Naive thymus-derived CD4-positive, alpha-beta T cell (primary cell): ENCODE data around the gene EEF2KMT. TPM values are rescaled to one million over a fixed set of nuclear protein-coding genes. Genes with fewer than 3 reads are reported as not detected.

Experiments used
- ATAC-seq: fragments of 150-1000 bp; cut with Tn5 transposase; 2 replicates; pipeline ENCODE4 v1.10.0; 2021; ENCODE audit warnings: mild to moderate bottlenecking, moderate library complexity
- CTCF ChIA-PET: fragments of 350-600 bp; sonication (Branson Sonifier 250); formaldehyde crosslinking; loops from one replicate; lab custom pipeline; 2021; ENCODE audit warnings: antibody characterized with exemption; lab: Charles Lee
- POLR2A ChIA-PET: fragments of 350-600 bp; sonication (Branson Sonifier 250); formaldehyde crosslinking; loops from one replicate; lab custom pipeline; 2021; ENCODE audit warnings: antibody characterized with exemption, inconsistent platforms; lab: Charles Lee
- DNase-seq, 9 donors: peaks; one replicate each; pipeline versions ENCODE4 v3.0.0 to v3.0.0-alpha.2; 2020 to 2022; ENCODE audit warnings: mixed read lengths in 1 of 9
- H3K27ac ChIP-seq: one replicate; pipeline ENCODE4 v1.7.0; 2013; ENCODE audit warnings: mild to moderate bottlenecking, low read depth, low read length, moderate library complexity
- H3K27me3 ChIP-seq, 2 donors: one replicate each; pipeline ENCODE4 v1.7.0; 2013; ENCODE audit warnings: low read length in 2 of 2, mild to moderate bottlenecking in 2 of 2, moderate library complexity in 2 of 2; ENCODE audit not compliant: control insufficient read depth in 2 of 2, insufficient read depth in 2 of 2
- H3K36me3 ChIP-seq, 3 experiments: 1 replicate in 2 of 3; 2 replicates in 1 of 3; pipeline ENCODE4 v1.7.0; 2013; ENCODE audit warnings: low read length in 3 of 3, mild to moderate bottlenecking in 3 of 3, moderate library complexity in 1 of 3; ENCODE audit not compliant: insufficient read depth in 3 of 3, control insufficient read depth in 2 of 3
- H3K4me1 ChIP-seq, 2 donors: one replicate each; pipeline ENCODE4 v1.7.0; 2013; ENCODE audit warnings: low read length in 2 of 2, mild to moderate bottlenecking in 2 of 2, moderate library complexity in 1 of 2; ENCODE audit not compliant: control insufficient read depth in 2 of 2, insufficient read depth in 2 of 2
- H3K4me3 ChIP-seq: 2 replicates; pipeline ENCODE4 v1.7.0; 2013; ENCODE audit warnings: mild to moderate bottlenecking, low read length
- H3K9me3 ChIP-seq, 3 experiments: 1 replicate in 2 of 3; 2 replicates in 1 of 3; pipeline ENCODE4 v1.7.0; 2013; ENCODE audit warnings: low read length in 3 of 3; ENCODE audit not compliant: control insufficient read depth in 2 of 3
- H3K27ac Mint-ChIP-seq, 9 donors: one replicate each; pipeline ENCODE4 v1.8.0; 2020 to 2022; ENCODE audit warnings: mixed read lengths in 9 of 9, mild to moderate bottlenecking in 8 of 9, moderate library complexity in 5 of 9, inconsistent platforms in 2 of 9
- H3K27me3 Mint-ChIP-seq, 5 donors: one replicate each; pipeline ENCODE4 v1.8.0; 2021 to 2022; ENCODE audit warnings: mixed read lengths in 5 of 5, mild to moderate bottlenecking in 1 of 5
- H3K36me3 Mint-ChIP-seq, 5 donors: one replicate each; pipeline ENCODE4 v1.8.0; 2020 to 2022; ENCODE audit warnings: mixed read lengths in 5 of 5, mild to moderate bottlenecking in 3 of 5, inconsistent platforms in 1 of 5
- H3K4me1 Mint-ChIP-seq, 7 donors: one replicate each; pipeline ENCODE4 v1.8.0; 2020 to 2022; ENCODE audit warnings: mixed read lengths in 7 of 7, mild to moderate bottlenecking in 3 of 7, inconsistent platforms in 1 of 7
- H3K4me3 Mint-ChIP-seq, 10 donors: one replicate each; pipeline ENCODE4 v1.8.0; 2020 to 2022; ENCODE audit warnings: mild to moderate bottlenecking in 10 of 10, mixed read lengths in 10 of 10, moderate library complexity in 6 of 10, inconsistent platforms in 2 of 10
- H3K9me3 Mint-ChIP-seq, 11 donors: one replicate each; pipeline ENCODE4 v1.8.0; 2020 to 2022; ENCODE audit warnings: mixed read lengths in 11 of 11, mild to moderate bottlenecking in 4 of 11, inconsistent platforms in 1 of 11, moderate library complexity in 1 of 11
- intact Hi-C, 2 donors: fragments of 100-400 bp; cut with micrococcal nuclease; formaldehyde crosslinking; loops; one replicate each; pipeline ENCODE4 v1.15.1; 2023
- polyA plus RNA-seq, 2 donors: library from polyadenylated mRNA; unstranded; fragments of 300-500 nt; fragmentation: Illumina TruSeq; gene quantifications; one replicate each; pipeline ENCODE4 v1.2.3, GENCODE V29; 2021
- total RNA-seq, 6 experiments: library from RNA in 5 of 6; stranded (reverse) in 5 of 6; gene quantifications; 1 replicate in 5 of 6; 2 replicates in 1 of 6; pipeline ENCODE4 v1.2.3 and lab custom pipeline; 2021 to 2026

Gene EEF2KMT
- total and polyA plus RNA-seq, 7 experiments from 2014 or later, result 5.5 to 18.5 (median 11.3) TPM

GRCh38 chr16:5062051-5062450, 35.5 kb downstream of the EEF2KMT start:
- intact Hi-C loops, result no loop called here
- H3K36me3 ChIP-seq, result no peaks in the 10 kb centered on the region
- Mint-ChIP-seq H3K36me3 (no peaks in the 10 kb centered on the region), H3K4me3 (no peak overlapping the region), H3K4me1 (no peaks in the 10 kb centered on the region), H3K27ac (peak overlapping the region in 1 of 9 donors; percentile 19), H3K27me3 (peaks cover 0 to under 1% (median 0%) of the 10 kb centered on the region in 5 donors), H3K9me3 (no peaks in the 10 kb centered on the region)
- no peaks in the 10 kb centered on the region for H3K4me1 ChIP-seq
- ATAC-seq, result no peak
- CTCF ChIA-PET, result interaction anchor here (0.5 kb wide), 1 partner anchor 516 kb away, joined by 3 read pairs; no protein-coding TSS in a partner anchor
- H3K4me3 ChIP-seq, result no peak overlapping the region
- no peak overlapping the region for H3K27ac ChIP-seq
- DNase-seq, result no peak
- H3K27me3 ChIP-seq, result no peaks in the 10 kb centered on the region
- POLR2A ChIA-PET, result no interaction called here
- H3K9me3 ChIP-seq, result no peaks in the 10 kb centered on the region

DNA sequence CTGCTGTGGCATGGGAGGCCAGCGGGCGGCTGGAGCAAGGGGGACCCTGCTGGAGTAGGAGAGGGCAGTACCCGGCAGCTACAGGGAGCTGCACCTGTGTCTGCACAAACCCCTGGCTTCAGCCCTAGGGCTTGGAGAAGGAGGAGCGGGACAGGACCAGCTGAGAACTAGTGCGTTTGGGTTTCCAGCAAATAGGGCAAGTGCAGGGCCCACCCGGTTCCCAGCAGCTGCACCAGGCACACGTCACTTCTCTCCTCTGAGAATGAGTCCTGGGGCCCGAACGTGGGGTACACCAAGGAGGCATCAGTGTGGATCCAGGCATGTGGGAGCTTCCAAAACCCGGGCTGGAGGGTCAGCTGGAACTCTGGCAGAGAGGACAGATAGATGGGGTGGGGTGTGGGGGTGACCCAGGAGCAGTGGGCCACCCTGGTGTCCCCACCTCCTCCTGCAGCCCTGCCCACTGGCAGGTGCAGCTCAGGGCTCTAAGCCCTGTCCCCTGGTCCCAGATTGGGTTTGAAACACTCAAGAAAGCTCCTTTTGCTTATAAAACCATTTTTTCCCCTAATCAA, 37.4 kb downstream of the EEF2KMT start:
- no peaks in the 10 kb centered on the region for H3K9me3 Mint-ChIP-seq
- intact Hi-C loops, result no loop called here
- H3K36me3 ChIP-seq, result no peaks in the 10 kb centered on the region
- H3K36me3 Mint-ChIP-seq, result no peaks in the 10 kb centered on the region
- H3K27me3 ChIP-seq, result no peaks in the 10 kb centered on the region
- H3K4me3 Mint-ChIP-seq, result no peak overlapping the region
- no peaks in the 10 kb centered on the region for H3K4me1 ChIP-seq
- peak overlapping the region in 1 of 9 donors; percentile 13 for H3K27ac Mint-ChIP-seq
- DNase-seq (no peak), ATAC-seq (no peak)
- H3K27ac ChIP-seq, result no peak overlapping the region
- H3K27me3 Mint-ChIP-seq, result no peaks in the 10 kb centered on the region
- POLR2A ChIA-PET, result interaction anchor here (1.8 kb wide), 1 partner anchor 26 kb away, joined by 5 read pairs; the partner anchor contains the start of gene NAGPA
- CTCF ChIA-PET, result no interaction called here
- H3K4me3 ChIP-seq, result no peak overlapping the region
- H3K9me3 ChIP-seq, result no peaks in the 10 kb centered on the region
- peaks cover 0 to 4% (median 0%) of the 10 kb centered on the region in 7 donors for H3K4me1 Mint-ChIP-seq

- Histone ChIP-seq H3K4me3 (no peak overlapping the region), H3K9me3 (no peaks in the 10 kb centered on the region), H3K36me3 (no peaks in the 10 kb centered on the region), H3K27me3 (no peaks in the 10 kb centered on the region), H3K4me1 (no peaks in the 10 kb centered on the region), H3K27ac (no peak overlapping the region)
- Mint-ChIP-seq H3K9me3 (no peaks in the 10 kb centered on the region), H3K36me3 (no peaks in the 10 kb centered on the region), H3K4me3 (no peak overlapping the region), H3K4me1 (peaks cover 0 to 4% (median 0%) of the 10 kb centered on the region in 7 donors), H3K27me3 (no peaks in the 10 kb centered on the region), H3K27ac (no peak overlapping the region)
- POLR2A ChIA-PET, result interaction anchor here (1.8 kb wide), 1 partner anchor 26 kb away, joined by 5 read pairs; the partner anchor contains the start of gene NAGPA
- intact Hi-C loops, result loop anchor here in 1 of 2 donors (5.0 kb wide), 1 partner anchor 33 kb away; no protein-coding TSS in a partner anchor
- CTCF ChIA-PET, result no interaction called here
- ATAC-seq, result no peak
- no peak for DNase-seq
Observed at GRCh38 chr16:5059386-5060072, 38.1 kb downstream of the EEF2KMT start.

GRCh38 chr16:5058476-5058875, 39.1 kb downstream of the EEF2KMT start:
- no peak for ATAC-seq
- Histone ChIP-seq H3K27ac (no peak overlapping the region), H3K36me3 (no peaks in the 10 kb centered on the region), H3K27me3 (no peaks in the 10 kb centered on the region), H3K4me1 (no peaks in the 10 kb centered on the region), H3K9me3 (no peaks in the 10 kb centered on the region), H3K4me3 (no peak overlapping the region)
- intact Hi-C loops, result loop anchor here in 1 of 2 donors (5.0 kb wide), 1 partner anchor 34 kb away; no protein-coding TSS in a partner anchor
- no peak overlapping the region for H3K4me3 Mint-ChIP-seq
- H3K9me3 Mint-ChIP-seq, result no peaks in the 10 kb centered on the region
- ChIA-PET POLR2A (no interaction called here), CTCF (no interaction called here)
- peaks cover 0 to 4% (median 0%) of the 10 kb centered on the region in 7 donors for H3K4me1 Mint-ChIP-seq
- no peak for DNase-seq
- no peaks in the 10 kb centered on the region for H3K36me3 Mint-ChIP-seq
- no peaks in the 10 kb centered on the region for H3K27me3 Mint-ChIP-seq
- H3K27ac Mint-ChIP-seq, result no peak overlapping the region

DNA sequence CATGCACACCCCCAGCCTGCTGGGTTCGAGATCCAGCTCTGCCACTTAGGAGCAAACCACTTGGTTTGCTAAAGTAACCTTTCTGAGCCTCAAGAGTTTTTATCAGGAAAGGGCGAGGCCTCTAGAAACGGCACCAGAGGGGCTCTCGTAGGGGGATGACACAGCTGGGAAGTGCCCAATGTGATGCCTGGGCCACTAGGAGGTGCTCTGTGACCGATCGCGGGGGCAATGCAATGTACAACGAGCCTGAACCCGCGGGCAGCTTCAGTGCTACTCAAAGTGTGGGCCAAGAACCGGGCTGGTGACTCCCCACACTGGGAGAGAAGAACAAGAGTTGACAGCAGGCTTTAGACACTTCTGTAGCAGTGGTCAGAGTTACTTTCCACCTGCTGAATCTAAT, 41.2 kb downstream of the EEF2KMT start:
- H3K27me3 ChIP-seq, result no peaks in the 10 kb centered on the region
- H3K27ac ChIP-seq, result no peak overlapping the region
- peak; percentile 77 for ATAC-seq
- H3K9me3 Mint-ChIP-seq, result peaks cover 0 to 6% (median 0%) of the 10 kb centered on the region in 11 donors
- H3K4me3 Mint-ChIP-seq, result no peak overlapping the region
- ChIA-PET CTCF (interaction anchor here (0.5 to 1.1 kb wide), 4 partner anchors 16 to 470 kb away, joined by 3 read pairs; no protein-coding TSS in a partner anchor), POLR2A (no interaction called here)
- intact Hi-C loops, result loop anchor here (1.0 to 5.0 kb wide), 2 partner anchors 36 kb away; no protein-coding TSS in a partner anchor
- H3K27ac Mint-ChIP-seq, result no peak overlapping the region
- peak in 5 of 9 donors; percentile 19 to 33 (median 27) for DNase-seq
- H3K4me1 ChIP-seq, result no peaks in the 10 kb centered on the region
- H3K36me3 ChIP-seq, result no peaks in the 10 kb centered on the region
- no peak overlapping the region for H3K4me3 ChIP-seq
- no peaks in the 10 kb centered on the region for H3K36me3 Mint-ChIP-seq
- peaks cover 0 to 1% (median 0%) of the 10 kb centered on the region in 5 donors for H3K27me3 Mint-ChIP-seq
- peaks cover 0 to 4% (median 0%) of the 10 kb centered on the region in 7 donors for H3K4me1 Mint-ChIP-seq
- no peaks in the 10 kb centered on the region for H3K9me3 ChIP-seq

- Mint-ChIP-seq H3K27ac (peak overlapping the region in 1 of 9 donors; percentile 0), H3K4me3 (no peak overlapping the region), H3K36me3 (peaks cover 0 to 8% (median 4%) of the 10 kb centered on the region in 5 donors), H3K9me3 (peaks cover 0 to 18% (median 4%) of the 10 kb centered on the region in 11 donors), H3K4me1 (peaks cover 0 to 4% (median 0%) of the 10 kb centered on the region in 7 donors), H3K27me3 (peaks cover 0 to 7% (median 0%) of the 10 kb centered on the region in 5 donors)
- DNase-seq (no peak), ATAC-seq (no peak)
- ChIA-PET CTCF (no interaction called here), POLR2A (no interaction called here)
- Histone ChIP-seq H3K27me3 (no peaks in the 10 kb centered on the region), H3K36me3 (no peaks in the 10 kb centered on the region), H3K4me1 (no peaks in the 10 kb centered on the region), H3K9me3 (no peaks in the 10 kb centered on the region), H3K4me3 (no peak overlapping the region), H3K27ac (no peak overlapping the region)
- intact Hi-C loops, result loop anchor here in 1 of 2 donors (5.0 kb wide), 1 partner anchor 37 kb away; no protein-coding TSS in a partner anchor
Observed at GRCh38 chr16:5054876-5055865, 42.4 kb downstream of the EEF2KMT start.
